ENCODE results near the gene CFAP53. TPM values are rescaled to one million over a fixed set of nuclear protein-coding genes. Genes with fewer than 3 reads are reported as not detected.
A peak's percentile ranks its signal among the peaks of the same experiment; 100 is the strongest.

CFAP53 gene
- total RNA-seq (2022), result 0.94 and 0.98 TPM in 2 replicates
- percentile 32 among the genes with signal in this experiment for Bru-seq, nascent RNA
- percentile 46 among the genes with signal in this experiment for BruChase-seq, experiment 1, labeled RNA remaining after a 6-hour chase
- BruChase-seq, experiment 2, labeled RNA remaining after a 2-hour chase, result percentile 36 among the genes with signal in this experiment
- long read RNA-seq, partial matches to known transcripts, result 3 of 5 reads
- long read RNA-seq, other reads (novel, unspliced or antisense), result 1 of 5 reads

DNA sequence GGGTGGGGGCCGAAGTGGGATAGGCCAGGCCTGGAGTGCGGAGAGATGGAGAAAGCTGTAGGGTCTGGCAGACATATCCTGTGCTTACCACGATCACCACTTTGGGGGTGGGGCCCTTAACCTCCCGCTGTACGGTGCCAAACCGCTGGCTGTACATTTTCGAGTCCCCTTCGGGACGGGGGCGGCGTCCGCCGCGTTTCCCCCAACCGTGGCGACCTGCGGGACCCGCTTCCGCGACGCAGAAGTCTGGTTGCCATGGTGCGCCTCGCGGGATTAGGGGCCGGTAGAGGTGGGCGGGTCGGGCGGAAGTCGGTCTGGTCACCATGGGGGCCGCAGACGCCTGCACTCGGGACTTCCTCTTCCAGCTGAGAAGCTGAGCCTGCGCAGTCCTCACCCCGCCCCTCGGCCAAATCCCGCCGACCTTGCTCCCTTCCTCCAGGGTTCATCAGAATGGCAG lies at the start of gene CFAP53:
Gene CFAP53, minus strand, starts transcription at position 248 of the 457 bp plus-strand sequence. Its CDS starts 91 bp downstream, at position 157.
- TF ChIP-seq CTCF (IDR thresholded peaks at IDR 0.05; ENCODE audit: unreplicated experiment), result no peak
- CTCF ChIA-PET, result interaction anchor here (1.0 to 1.2 kb wide), 3 partner anchors 15 to 91 kb away, joined by 3 to 6 read pairs (median 4); partner anchors contain the start of gene MBD1
- no TSS peak for BruUV-seq (replicated peaks)
- intact Hi-C loops (cut with micrococcal nuclease; ENCODE audit: unreplicated experiment), result loop anchor here (5.0 kb wide), 1 partner anchor 49 kb away; no protein-coding TSS in a partner anchor
- peak within 1 kb of the TSS; percentile 89 for H3K4me3 Mint-ChIP-seq (ENCODE audit: low read depth, unreplicated experiment)
- no peaks in the 10 kb centered on the region for H3K9me3 Mint-ChIP-seq (ENCODE audit: low read depth, unreplicated experiment)
- DNase-seq, result peak; percentile 92
- no peaks in the 10 kb centered on the region for H3K27me3 Mint-ChIP-seq (ENCODE audit: unreplicated experiment)
- peaks cover 20% of the 10 kb centered on the region for H3K4me1 Mint-ChIP-seq (ENCODE audit: low read depth, unreplicated experiment)
- peak within 1 kb of the TSS; percentile 80 for H3K27ac Mint-ChIP-seq (ENCODE audit: unreplicated experiment)
- H3K36me3 Mint-ChIP-seq (ENCODE audit: insufficient read depth, unreplicated experiment), result peaks cover 32% of the 10 kb centered on the region

DNA sequence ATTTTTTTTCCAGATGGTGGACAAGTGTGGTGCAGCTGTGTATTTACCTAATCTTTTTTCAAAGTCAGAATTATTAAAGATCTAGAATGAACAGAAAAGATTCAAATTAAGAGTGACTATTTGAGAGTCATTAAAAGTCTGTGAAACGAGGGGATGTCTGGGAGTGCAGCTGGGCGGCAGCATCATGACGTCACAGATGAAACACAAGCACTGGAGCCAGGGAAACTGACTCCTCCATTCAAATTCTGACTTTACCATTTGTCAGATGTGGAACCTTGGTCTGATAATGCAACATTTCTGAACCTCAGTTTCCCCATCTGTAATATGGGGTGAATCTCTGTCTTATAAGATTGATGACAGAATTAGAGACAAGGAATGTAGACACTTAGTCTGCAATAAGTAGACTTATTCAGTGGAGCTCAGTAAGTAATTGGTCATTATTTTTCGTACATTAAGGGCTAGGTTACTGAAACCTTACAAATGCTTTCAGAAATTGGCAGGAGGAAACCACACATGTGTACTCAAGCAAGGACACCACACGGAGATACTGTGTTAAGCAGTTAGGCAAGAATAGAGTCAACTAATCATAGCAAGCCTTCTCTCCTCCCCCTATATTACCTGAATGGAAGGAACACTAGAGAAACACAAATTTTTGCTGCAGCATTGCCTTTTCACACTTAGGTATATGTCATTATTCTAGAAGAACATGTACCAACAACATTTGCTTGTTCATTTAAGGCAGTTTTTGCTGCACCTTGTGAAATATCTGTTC lies 49.0 kb upstream of the CFAP53 start:
- Mint-ChIP-seq H3K4me3 (ENCODE audit: low read depth, unreplicated experiment) (no peak overlapping the region), H3K27ac (ENCODE audit: unreplicated experiment) (no peak overlapping the region), H3K27me3 (ENCODE audit: unreplicated experiment) (peaks cover 18% of the 10 kb centered on the region), H3K36me3 (ENCODE audit: insufficient read depth, unreplicated experiment) (no peaks in the 10 kb centered on the region), H3K4me1 (ENCODE audit: low read depth, unreplicated experiment) (peaks cover 9% of the 10 kb centered on the region), H3K9me3 (ENCODE audit: low read depth, unreplicated experiment) (no peaks in the 10 kb centered on the region)
- intact Hi-C loops (cut with micrococcal nuclease; ENCODE audit: unreplicated experiment), result no loop called here
- CTCF ChIA-PET, result no interaction called here
- no TSS peak for BruUV-seq (replicated peaks)
- DNase-seq, result no peak
- TF ChIP-seq CTCF (IDR thresholded peaks at IDR 0.05; ENCODE audit: unreplicated experiment), result no peak

DNA sequence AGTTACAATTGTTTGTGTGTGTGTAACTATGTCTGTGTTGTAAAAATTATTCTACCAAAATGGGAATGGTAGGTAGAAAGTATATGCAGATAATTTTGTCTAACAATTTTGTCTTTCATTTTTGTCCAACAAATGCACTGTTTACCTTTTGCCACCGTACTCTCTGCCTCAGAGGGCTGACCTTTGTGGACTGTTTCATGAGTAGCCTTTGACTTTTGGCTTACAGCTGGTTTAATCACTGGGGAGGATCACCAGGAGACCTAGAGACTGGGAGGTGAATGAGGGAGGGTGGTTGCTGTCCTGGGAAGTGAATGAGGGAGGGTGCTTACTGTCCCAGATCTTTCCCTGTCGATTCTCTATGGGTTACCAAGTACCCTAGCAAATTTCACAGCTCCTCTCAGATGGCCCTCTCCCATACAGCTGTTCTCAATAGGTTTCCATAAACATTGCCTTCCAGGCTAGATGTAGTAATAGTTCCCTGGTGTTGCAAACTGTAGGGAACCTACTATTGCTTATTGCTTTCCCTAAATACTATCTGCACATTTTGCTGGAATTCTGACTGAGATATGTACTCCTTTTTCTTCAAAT lies 47.7 kb upstream of the CFAP53 start:
- Mint-ChIP-seq H3K27me3 (ENCODE audit: unreplicated experiment) (peaks cover 7% of the 10 kb centered on the region), H3K4me3 (ENCODE audit: low read depth, unreplicated experiment) (no peak overlapping the region), H3K27ac (ENCODE audit: unreplicated experiment) (no peak overlapping the region), H3K36me3 (ENCODE audit: insufficient read depth, unreplicated experiment) (no peaks in the 10 kb centered on the region), H3K9me3 (ENCODE audit: low read depth, unreplicated experiment) (no peaks in the 10 kb centered on the region), H3K4me1 (ENCODE audit: low read depth, unreplicated experiment) (peaks cover 14% of the 10 kb centered on the region)
- DNase-seq, result no peak
- TF ChIP-seq CTCF (IDR thresholded peaks at IDR 0.05; ENCODE audit: unreplicated experiment), result no peak
- CTCF ChIA-PET, result no interaction called here
- BruUV-seq (replicated peaks), result no TSS peak
- intact Hi-C loops (cut with micrococcal nuclease; ENCODE audit: unreplicated experiment), result no loop called here

GRCh38 chr18:50313031-50313607 lies 46.8 kb upstream of the CFAP53 start:
- no peak overlapping the region for H3K27ac Mint-ChIP-seq (ENCODE audit: unreplicated experiment)
- intact Hi-C loops (cut with micrococcal nuclease; ENCODE audit: unreplicated experiment), result no loop called here
- CTCF ChIA-PET, result no interaction called here
- BruUV-seq (replicated peaks), result no TSS peak
- peaks cover 22% of the 10 kb centered on the region for H3K4me1 Mint-ChIP-seq (ENCODE audit: low read depth, unreplicated experiment)
- H3K4me3 Mint-ChIP-seq (ENCODE audit: low read depth, unreplicated experiment), result no peak overlapping the region
- DNase-seq, result no peak
- no peaks in the 10 kb centered on the region for H3K27me3 Mint-ChIP-seq (ENCODE audit: unreplicated experiment)
- TF ChIP-seq CTCF (IDR thresholded peaks at IDR 0.05; ENCODE audit: unreplicated experiment), result no peak
- H3K9me3 Mint-ChIP-seq (ENCODE audit: low read depth, unreplicated experiment), result no peaks in the 10 kb centered on the region
- peaks cover 1% of the 10 kb centered on the region for H3K36me3 Mint-ChIP-seq (ENCODE audit: insufficient read depth, unreplicated experiment)
